GM19239 (cell line): ENCODE results near the gene SLC7A4.
"Not testable (repeated sequence)": the region's sequence is repeated elsewhere in the genome, so short reads cannot be mapped to it uniquely, and the experiment has no call there.

Experiments used
- DNase-seq: peaks from one replicate; pipeline ENCODE4 v3.0.0; 2011; ENCODE audit warnings: low spot score; ENCODE audit not compliant: insufficient read length
- FAIRE-seq: peaks from 2 replicates; lab custom pipeline; 2011; peaks lifted over from hg19 to GRCh38; lab: Jason Lieb, UNC

SLC7A4 gene

GRCh38 chr22:21032037-21032867, at the start of gene SLC7A4:
TSS of gene SLC7A4 (minus strand) at chr22:21032561. CDS start at chr22:21031812, 749 bp downstream.
- DNase-seq (no peak), FAIRE-seq (no peak)

GRCh38 chr22:21080435-21081137, 48.2 kb upstream of the SLC7A4 start:
- DNase-seq (no peak), FAIRE-seq (no peak)

GRCh38 chr22:21079493-21079892, 47.1 kb upstream of the SLC7A4 start:
- no peak for FAIRE-seq
- no peak for DNase-seq

GRCh38 chr22:21078916-21079315, 46.6 kb upstream of the SLC7A4 start:
- FAIRE-seq, result no peak
- DNase-seq, result no peak

- FAIRE-seq (no peak), DNase-seq (no peak)
Observed at GRCh38 chr22:21077884-21078508, 45.6 kb upstream of the SLC7A4 start.

- no peak for DNase-seq
- FAIRE-seq, result no peak
Observed at GRCh38 chr22:21076912-21077625, 44.7 kb upstream of the SLC7A4 start.

GRCh38 chr22:21075516-21076138, 43.3 kb upstream of the SLC7A4 start:
- DNase-seq (no peak), FAIRE-seq (no peak)

GRCh38 chr22:21074102-21074715, 41.8 kb upstream of the SLC7A4 start:
- FAIRE-seq (no peak), DNase-seq (no peak)

- FAIRE-seq (no peak), DNase-seq (no peak)
Observed at GRCh38 chr22:21073482-21073881, 41.1 kb upstream of the SLC7A4 start.

GRCh38 chr22:21073023-21073422, 40.7 kb upstream of the SLC7A4 start:
- DNase-seq (no peak), FAIRE-seq (no peak)

- not testable (repeated sequence) for DNase-seq, FAIRE-seq
Observed at GRCh38 chr22:21071796-21072195, 39.4 kb upstream of the SLC7A4 start.

GRCh38 chr22:21070690-21071615, 38.6 kb upstream of the SLC7A4 start:
- no peak for DNase-seq
- FAIRE-seq, result no peak

- no peak for FAIRE-seq
- DNase-seq, result no peak
Observed at GRCh38 chr22:21069375-21069774, 37.0 kb upstream of the SLC7A4 start.

GRCh38 chr22:21068681-21069276, 36.4 kb upstream of the SLC7A4 start:
- FAIRE-seq, result no peak
- no peak for DNase-seq

- no peak for FAIRE-seq
- no peak for DNase-seq
Observed at GRCh38 chr22:21067901-21068680, 35.7 kb upstream of the SLC7A4 start.

GRCh38 chr22:21067075-21067900, 34.9 kb upstream of the SLC7A4 start:
- FAIRE-seq (no peak), DNase-seq (no peak)
